GM19468 (cell line): ENCODE measurements around the gene LEMD2.

Source experiments
- ATAC-seq: cut with Tn5 transposase; IDR thresholded peaks from one replicate; pipeline ENCODE4 v1.9.1; 2021; ENCODE audit warnings: mild to moderate bottlenecking, moderate library complexity, moderate number of reproducible peaks; ENCODE audit not compliant: unreplicated experiment; ENCODE audit errors: extremely low read depth

The LEMD2 gene

DNA sequence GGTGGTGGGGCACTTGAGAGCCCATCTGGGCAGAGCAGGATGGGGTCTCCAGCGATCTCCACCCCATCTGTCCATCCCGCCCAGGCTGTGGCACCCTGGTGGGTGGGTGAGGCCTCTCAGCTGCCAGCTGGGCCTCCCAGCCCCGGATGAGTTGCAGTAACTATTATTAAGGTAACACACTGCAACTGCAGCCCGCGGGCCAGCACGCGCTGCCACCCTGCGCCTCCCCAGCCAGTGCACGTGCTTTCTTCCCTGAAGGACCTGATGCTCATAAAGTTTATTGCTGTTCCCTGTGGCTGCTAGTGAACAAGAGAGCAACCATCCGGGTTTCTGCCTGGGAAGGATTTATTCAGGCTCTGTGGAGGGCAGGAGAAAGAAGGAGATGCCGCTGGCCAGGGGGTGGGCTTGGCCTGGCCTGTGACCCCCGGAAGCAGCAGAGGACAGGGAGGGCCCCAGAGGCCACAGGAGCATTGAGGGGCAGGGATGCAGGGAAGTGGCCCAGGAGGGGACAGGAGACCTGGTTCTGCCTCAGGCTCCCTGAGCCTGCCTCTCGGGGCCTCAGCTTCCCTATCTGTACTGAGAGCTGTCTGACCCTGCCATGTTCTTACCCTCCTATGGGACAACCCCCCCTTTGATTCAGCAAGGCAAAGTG lies 43.9 kb downstream of the LEMD2 start:
- ATAC-seq, result no peak

DNA sequence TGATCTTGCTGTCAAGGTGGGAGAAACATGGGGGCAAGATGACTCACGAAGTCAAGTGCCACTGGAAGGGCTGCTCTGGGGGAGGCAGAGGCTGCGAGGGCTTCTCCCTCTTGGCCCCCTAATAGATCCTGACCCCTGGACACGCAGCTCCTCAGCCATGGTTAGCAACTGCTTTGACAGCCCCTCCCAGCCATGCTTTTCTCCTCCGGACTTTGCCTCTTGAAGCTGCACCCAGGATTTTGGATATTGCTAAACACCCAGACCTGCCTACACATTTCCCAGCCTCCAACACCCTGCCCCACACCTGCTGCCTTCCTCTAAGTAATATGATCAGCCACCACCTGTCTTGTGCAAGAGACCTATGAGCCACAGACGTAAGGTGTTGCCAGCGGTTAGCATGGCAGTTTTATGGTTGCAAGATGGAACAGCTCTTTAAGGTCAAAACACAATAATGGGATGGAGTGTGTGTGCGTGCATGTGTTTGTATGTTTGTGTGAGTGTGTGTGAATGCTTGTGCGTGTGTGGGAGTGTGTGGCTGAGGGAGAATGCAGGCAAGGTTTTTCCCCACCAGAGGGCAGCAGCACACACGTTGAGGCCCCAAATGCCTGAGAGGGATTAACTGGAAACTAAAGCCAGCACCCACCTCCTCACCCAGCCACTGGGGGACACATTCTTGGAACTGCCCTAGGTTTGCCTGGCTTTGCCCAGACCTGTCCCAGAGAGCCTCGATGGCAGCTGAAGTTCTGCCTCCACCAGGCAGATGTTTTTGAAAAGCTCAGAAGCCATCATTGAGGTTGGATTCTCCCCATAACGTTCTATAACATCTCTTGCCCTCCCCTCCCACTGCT lies 44.7 kb downstream of the LEMD2 start:
- ATAC-seq, result no peak

DNA sequence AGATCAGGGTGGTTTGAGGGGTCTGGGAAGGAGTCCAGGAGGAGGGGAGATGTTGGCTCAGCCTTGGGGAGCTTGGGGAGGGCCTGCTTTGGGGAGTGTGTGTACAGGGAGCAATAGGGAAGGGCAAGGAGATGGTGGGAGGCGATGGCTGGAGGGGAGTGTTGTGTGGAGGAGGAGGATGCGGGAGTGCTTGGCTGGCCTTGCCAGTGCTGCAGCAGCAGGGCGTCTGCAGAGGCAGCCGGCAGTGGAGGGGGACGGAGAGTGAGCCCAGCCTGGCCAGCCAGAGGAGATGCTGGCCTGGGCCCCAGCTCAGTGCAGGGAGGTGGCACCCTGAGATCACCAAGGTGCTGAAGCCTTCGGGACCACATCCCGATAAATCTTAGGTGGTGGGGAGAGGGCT lies 46.1 kb downstream of the LEMD2 start:
- ATAC-seq, result no peak

DNA sequence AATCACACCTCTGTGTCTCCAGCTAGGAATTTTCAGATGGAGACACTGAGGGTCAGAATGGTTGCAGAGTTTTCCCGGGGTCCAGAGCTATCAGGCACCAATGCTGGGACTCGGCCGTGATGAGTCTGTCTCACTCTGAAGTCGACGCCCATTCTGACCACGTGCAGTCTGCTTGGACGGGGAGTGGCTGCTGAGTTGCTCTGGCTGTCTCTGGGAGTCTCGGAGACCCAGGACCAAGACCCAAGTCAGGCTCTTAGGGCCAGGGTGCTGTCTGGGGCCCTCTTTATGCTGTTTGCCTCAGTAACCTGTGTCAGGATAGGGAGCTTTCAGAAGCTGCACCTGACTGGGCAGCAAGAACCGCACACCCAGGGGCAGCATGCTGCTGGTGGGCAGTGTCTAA lies 46.8 kb downstream of the LEMD2 start:
- no peak for ATAC-seq

DNA sequence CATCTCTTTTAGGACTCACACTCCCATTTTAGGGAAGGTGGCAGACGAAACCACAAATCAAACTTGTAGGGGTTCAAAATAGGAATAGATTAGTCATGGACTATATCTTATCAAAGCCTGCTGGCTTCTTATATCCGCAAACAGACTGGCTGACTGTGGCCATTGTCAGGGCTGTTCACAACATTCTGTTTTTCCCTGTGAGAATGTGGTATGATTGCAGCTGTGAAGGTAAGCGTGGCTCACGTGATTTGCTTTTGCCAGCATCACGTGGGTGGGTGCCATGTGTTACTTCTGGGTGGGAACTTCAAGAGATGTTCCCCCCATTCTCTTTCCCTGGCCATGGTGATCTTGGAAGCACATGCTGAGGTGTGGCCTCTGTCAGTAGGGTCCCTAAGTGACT lies 48.1 kb downstream of the LEMD2 start:
- no peak for ATAC-seq

DNA sequence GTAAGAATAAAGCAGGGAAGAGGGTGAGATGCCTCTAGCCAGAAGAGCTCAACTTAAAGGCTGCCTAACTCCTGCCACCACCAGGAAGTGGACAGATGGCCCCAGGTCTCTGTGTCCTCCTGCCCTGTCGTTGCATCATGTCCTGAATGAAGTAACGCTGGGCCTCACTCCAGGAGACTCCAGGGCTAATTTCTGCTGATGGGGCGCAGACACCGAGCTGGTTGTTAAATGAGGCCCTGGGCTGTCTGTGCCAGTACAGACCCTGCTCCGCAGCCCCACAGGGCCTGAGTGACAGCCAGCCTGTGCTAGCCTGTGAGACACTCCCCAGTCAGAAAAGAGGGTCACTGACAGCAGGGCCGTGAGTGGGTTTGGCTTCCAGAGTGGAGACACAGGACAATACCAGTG lies 48.7 kb downstream of the LEMD2 start:
- ATAC-seq, result no peak

DNA sequence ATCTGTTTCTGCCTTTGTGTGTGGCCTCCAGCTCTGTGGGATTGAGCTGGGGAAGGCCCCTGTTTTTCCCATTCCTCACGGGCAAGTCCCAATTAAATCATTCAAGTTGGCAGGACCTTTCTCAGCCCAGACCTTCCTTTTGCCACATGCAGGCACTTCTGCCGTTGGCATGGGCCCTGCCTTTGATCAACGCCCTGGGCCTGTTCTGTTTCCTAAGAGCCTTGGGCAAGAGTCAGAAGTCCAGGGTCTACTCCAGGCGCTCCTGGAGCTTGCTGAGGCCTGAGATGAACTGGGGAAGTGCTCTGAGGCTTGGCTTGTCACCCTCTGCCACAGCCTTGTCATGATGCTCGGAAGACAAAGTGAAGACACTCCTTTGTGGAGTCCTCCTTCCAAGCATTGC lies 49.4 kb downstream of the LEMD2 start:
- ATAC-seq, result no peak

DNA sequence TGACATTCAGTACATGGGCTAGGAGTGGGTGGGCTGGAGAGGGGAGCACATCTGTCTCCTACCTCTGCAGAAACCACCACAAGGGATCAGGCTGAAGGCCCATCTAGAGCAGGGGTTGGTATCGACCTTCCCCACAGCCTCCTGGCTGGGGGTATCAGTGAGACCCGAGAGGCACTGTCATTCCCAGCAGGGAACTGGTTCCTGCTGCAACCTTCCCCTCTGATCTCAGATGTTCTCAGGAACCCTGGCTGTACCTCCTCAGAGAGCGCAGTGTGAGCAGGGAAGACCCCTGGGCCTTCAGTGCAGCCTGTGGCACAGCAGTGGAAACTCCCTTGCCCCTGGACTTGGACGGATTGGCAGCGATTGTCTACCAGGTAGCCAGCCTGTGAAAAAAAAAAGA lies 50.1 kb downstream of the LEMD2 start:
- no peak for ATAC-seq

DNA sequence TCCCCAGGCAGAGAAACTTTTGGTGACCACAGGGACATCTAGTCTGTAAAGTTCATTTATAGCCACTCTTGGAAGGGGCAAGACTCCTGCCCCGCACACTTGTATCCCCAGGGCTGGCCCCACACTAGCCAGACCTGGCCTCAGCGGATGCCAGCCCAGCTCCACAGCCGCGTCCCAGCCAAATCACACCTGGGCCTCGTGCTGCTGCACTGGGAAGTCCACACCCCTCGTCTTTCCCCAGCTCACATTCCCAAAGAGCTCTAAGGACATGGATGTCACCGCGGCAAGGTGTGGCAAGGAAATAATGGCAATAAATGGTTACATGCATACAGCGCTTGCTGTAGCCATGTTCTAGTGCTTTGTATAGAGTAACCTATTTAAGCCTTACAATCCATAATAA lies 50.8 kb downstream of the LEMD2 start:
- no peak for ATAC-seq

DNA sequence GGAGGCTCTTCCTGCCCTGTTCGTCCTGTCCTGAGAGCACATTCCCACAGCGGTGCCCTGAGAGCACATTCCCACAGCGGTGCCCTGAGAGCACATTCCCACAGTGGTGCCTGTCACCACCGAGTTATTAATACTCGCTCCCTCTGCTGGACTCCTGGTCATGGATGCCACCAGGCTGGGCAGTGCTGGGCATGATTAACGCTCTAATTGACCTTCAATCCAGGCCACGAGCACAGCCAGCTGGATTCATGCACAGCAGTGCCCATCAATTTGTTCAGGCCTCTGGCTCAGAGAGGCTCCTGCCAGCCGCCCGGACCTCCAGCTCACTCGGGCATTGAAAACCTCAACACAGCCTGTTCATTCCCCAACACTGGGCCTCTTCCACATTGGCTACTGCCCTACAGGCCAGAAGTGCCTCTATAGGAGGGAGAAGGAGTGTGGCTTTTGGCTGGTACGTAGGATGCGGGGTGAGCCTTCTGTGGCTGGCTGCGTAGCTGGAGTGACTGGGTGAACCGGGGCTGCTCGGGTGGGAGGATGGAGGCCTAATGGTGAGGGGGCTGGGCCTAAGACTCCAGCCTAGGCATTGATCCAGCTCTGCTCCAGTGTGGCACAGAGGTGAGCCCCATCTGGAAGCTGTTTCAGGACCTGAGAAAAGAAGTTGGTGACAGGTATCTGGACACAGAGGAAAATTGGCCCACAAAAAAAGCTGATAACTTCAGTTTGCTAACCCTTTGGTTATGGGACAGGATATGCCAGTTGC lies 51.5 kb downstream of the LEMD2 start:
- ATAC-seq, result no peak

DNA sequence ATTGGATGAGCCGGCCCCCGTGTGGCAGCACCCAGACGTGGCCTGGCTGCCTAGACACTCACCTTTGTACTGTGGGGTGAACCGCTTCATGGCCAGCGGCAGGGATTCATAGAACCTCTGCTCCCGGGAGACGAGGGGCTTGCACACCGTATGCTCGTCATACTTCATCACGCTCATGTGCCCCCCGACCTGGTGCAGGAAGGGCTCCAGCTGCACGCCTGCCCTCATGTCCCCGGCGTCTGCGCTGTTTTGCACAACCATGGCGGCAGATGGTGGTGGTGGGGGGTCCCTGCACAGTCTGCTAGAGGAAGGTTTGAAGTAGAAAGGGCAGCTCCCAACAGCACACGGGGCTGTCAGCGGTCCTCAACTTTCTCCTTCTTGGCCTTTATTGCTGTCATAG lies 53.7 kb downstream of the LEMD2 start:
- ATAC-seq, result no peak

DNA sequence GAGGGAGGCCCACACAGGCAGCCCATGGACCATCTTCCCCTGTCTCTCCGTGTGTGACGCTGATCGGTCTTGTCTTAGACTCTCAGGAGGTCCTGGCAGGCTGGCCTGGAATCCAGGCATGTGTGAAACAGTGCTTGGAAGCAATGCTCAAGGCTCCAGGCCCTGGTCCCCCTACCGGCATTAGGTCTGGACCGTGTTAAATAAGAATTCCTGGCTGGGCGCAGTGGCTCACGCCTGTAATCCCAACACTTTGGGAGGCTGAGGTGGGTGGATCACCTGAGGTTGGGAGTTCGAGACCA lies 55.3 kb downstream of the LEMD2 start:
- no peak for ATAC-seq

DNA sequence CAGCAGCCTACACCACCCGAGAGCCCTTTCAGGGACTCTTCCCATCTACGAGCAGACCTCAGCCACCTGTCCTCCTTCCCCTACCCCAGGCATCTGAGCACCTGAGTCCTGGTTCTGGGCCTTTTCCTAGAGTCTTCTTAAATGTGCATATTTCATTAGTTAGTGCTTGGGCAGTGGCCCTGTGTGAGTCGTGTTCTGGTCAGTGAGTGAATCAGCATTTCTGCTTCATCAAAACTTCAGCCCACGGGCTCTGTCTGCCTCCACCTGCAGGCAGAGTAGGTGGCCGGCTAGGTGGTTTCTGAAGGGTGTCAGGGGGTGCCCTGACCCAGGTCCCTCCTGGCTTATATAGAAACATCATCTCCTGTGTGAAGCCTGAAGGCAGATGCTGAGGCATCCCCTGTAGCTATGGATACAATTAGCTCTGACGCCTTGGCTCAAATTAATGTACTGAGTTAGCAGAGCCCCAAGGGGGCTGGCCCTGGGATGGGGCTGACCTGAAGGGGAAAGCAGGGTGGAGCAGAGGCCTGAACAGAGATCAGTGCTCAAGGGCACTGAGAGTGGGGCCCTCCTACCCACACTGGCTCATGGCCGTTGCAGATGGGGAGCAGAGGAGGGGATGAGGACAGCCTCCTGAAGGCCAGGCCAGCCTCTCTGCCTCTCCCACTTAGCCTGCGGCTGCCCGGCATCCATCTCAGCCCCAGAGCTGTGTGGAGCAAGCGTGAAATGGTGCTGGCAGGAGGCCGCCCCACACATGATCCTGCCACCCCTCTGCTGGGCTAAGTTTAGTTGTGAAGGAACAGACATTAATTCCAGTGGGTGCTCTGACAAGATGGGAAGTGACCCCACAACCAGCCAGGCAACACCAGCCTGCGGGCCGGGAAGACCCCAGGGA lies 55.9 kb downstream of the LEMD2 start:
- no peak for ATAC-seq

DNA sequence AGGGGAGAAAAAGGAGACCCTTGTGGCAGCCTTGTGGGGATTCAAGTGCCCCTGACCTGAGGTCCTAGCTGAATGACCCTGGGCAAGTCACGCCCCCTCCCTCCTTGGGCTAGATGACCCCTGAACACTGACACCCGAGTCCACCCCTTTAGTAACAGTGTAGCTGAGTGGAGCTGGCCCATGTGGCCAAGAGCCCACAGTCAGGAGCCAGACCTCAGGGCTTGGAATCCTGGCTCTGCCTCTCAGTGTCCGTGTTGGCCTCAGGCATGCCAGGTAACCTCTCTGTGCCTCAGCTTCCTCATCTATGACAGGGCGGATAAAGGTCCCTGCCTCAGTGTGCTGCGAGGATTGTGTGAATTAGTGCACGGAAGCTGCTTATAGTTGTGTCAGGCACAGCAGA lies 56.5 kb downstream of the LEMD2 start:
- no peak for ATAC-seq

DNA sequence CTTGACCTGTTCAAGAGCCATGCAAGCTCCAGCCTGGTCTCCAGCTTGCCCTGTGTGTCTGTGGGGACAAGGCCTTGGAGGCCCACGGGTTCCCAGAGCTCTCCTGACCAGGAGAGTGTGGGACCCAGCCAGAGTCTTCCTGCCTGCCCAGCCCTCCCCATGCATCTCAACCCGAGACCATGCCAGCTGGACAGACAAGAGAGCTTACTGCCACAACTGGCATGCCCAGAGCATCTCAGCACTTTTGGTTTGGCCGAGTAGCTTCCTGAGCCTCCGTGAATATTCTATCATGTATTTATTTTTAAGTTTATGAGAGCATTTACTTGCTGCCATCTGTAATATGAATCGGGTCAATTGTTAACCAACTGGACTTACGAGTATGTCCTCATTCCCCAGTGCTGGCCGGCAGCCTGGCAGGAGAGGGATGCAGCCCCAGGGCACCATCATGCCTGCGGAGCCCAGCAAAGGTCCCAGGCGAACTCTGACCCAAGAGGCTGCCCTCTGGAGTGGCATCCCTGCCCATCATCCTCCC lies 57.1 kb downstream of the LEMD2 start:
- ATAC-seq, result no peak

DNA sequence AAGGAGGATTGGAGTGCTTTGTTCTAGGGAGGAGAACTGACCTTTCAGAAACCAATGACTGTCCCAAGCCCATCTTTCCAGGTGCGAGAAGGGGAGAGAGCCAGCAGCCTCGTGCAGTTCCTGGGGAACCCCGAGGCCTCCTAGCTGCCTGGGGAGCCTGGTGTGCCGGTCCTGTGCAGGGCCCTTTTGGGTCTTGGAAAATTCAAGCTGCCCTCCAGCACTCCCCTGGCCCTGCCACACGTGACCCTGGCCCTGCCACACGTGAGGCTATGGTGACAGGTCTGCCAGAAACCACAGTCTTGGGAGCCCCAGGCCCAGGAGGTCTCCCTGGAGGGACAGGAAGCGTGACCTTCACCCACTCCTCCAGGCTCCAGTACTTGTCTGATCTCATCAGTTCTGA lies 57.9 kb downstream of the LEMD2 start:
- no peak for ATAC-seq

DNA sequence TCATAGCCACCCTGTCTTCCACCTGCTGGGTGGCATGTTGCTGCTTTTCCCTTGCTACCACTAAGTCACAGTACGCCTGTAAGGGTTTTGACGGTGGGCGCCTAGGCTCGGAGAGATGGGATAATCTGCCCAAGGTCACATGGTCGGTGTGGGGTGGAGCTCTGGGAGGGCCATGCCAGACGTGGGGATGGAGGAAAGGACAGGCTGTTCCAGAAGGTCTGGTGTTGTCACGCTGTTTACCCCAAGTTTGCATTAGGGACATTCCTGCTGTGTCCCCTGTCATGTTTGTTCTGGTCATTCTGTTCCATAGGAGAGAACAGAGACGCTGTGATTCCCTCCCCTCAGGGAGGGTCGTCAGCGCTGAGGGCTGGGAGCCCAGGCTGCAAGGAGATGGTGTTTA lies 58.3 kb downstream of the LEMD2 start:
- no peak for ATAC-seq

DNA sequence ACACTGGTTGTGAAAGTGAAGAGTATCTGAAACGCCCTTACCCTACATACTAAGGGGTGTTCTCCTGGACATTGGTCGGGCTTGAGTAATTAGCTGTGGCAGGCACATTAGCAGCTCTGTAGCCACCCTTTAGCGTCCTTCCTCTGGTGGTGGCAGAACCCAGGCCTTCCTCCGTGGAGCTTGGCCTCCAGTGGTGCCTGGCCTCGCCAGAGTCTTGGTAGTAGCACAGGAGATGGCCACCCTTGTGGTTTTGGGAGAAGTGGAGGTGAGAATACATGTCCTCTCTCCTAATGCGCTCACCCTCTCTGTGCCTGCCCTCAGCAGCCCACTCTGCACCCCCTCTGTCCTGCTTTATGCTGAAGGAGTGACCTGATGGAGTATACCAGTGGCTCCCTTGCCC lies 59.9 kb downstream of the LEMD2 start:
- ATAC-seq, result no peak

DNA sequence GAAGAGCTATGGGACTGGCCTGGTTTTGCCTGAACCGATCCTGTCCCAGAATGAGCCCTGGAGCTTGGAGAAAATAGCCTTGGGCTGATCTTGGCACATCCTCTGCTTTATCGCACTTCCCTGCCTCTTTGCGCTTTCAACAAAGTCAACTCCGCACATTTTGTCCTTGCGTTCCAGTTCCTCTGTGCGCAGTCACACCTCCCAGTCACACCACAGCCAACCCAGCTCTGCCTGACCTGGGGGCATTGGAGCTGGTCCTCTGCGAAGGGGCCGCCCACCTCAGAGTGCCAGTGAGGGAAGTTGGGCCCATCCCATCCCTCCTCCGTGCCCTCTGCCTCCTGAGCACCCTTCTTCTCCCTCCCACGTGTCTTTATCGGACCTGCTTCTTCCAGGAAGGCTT lies 60.5 kb downstream of the LEMD2 start:
- no peak for ATAC-seq

DNA sequence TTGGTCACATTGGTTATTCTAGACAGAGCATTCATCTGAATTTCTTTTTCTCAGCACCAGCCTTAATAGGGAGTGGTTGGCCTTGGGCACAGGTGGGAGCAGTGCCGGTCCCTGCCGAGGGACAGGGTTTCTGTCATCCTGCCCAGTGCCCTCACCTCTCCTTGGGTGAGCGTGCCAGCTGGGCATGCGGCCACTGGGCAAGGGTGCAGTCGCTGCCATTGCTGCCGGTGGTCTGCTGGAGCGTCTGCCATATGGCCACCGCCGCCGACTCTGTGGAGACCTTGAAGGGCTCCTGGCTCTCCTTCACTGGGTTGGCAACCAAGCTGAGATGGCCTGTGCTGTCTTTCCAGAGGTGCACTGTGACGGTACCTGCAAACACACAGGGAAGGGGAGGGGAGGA lies 61.0 kb downstream of the LEMD2 start:
- no peak for ATAC-seq
